OCI-M2 (cell line): ENCODE results near the gene PHLDA3.
"Not testable (repeated sequence)": the region's sequence is repeated elsewhere in the genome, so short reads cannot be mapped to it uniquely, and the experiment has no call there.

Source experiments
- DNase-seq: peaks from one replicate; lab custom pipeline; 2025; ENCODE audit not compliant: unreplicated experiment; lab: John Stamatoyannopoulos, UW

Gene PHLDA3

DNA sequence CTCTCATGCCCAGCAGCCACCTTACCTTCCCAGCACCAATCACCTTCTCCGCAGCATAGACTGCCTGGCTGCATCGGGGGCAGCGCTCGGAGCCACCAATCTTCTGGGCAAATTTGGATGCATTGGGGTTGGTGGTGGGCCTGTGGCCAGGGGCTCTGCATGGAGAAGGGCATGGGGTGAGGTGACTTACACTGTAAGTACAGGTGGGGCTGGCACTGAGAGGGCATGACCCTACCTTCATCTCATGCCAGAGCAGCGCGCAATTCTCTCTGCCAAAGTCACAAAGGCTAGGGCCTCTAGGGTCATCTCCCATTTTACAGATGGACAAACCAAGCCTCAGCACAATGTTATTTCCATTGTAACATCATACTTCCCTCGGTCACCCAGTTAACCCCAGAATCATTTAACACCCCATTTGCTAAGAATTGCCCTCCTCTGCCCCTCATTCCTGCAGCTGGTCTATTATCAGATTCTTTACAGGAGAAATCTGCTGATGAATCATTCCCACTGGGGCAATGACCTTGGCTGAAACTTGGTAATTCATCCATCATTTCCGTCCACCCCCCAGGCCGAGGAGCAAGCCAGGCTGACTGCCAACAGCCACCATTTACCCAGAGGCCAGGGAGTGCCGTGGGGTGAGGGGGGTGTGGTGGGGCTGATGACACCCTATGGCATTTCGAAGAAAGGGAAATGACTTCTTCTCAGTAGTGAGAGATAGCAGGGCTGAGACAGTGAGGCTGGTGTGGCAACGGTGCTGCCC lies 20.0 kb upstream of the PHLDA3 start:
- DNase-seq = no peak

DNA sequence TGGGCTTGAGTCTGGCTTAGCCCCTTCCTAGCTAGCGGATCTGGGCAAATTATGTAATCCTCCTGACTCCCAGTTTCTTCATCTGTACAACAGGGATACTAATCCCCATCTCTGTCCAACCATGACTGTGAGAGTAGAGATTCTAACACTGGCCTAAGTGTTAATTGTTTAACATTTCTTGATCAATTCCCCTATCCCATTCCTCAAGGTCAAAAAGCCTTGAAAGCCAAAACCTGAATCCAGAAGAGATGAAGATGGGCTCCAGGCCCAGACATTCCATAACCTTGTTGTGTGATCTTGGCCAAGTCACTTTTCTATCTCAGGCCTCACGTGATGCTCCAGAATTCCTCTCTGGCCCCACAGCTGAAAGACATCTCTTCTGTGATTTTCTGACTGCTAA lies 18.8 kb upstream of the PHLDA3 start:
- DNase-seq = no peak

DNA sequence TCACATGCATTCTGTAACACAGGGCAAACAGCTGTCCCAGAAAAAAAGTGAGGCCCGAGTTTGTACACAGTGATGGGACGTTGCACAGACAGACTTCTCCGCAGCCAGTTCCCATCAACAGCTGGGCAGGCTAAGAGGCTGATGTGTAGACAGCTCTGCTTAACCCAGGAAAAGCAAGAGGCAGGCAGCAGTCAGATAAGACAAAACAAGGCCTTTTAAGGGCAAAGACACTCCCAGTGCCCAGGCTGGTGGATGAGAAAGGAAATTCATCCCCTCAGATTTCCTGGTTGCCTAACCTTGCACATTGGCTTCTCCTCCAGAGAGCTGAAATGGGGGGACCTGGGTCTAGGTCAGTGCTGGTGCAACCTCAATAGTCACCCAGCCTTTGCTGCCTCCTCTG lies 17.2 kb upstream of the PHLDA3 start:
- no peak for DNase-seq

DNA sequence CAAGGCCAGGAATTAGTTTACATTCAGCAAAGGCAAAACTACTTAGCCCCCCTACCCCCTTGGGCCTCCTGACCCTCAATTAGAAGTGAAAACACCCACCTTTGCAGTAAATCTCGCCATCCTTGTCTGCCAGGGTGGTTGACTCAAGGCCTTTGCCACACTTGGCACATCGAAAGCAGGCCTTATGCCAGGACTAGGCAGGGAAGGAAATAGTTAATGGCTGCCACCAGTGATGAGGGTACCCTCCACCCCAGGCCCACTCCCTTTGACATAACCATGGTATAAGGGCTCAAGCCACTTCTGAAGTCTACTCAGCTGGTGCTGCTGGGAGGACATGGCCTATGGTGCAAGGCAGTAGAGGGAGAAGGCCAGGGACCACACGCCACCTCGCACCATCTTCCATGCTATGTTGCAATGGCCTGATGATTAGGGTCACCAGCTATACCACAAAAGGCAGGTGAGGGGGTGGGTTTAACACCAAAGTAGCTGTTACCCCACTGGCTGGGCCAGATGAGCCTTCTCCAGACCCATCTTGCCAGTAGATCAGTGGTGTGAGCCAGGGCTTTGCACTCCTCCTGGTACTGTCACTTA lies 16.3 kb upstream of the PHLDA3 start:
- no peak for DNase-seq

DNA sequence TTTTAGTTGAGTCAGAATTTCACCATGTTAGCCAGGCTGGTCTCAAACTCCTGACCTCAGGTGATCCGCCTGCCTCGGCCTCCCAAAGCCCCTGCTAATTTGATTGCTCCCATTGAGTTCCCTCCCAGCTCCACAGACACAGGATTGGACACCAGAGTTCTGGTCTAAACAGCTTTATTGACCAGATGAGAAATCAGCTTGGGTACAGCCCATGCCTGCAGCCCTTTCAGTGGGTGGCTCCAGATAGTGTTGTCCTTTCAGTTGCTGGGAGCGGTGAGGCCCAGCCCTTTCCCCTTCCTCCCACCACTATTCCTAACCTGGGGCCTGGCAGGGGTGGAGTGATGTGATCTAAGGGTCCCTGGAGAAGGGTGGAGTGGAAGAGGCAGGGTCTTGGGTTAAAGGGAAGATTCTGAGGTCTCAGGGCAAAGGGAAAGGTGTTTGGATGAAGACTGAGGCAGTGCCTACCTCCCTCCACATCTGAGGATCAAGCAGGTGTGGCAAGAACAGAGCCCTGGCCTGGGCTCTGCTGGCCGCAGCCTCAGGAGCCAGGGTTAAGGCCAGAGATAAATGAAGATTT lies 14.5 kb upstream of the PHLDA3 start:
- DNase-seq = no peak

DNA sequence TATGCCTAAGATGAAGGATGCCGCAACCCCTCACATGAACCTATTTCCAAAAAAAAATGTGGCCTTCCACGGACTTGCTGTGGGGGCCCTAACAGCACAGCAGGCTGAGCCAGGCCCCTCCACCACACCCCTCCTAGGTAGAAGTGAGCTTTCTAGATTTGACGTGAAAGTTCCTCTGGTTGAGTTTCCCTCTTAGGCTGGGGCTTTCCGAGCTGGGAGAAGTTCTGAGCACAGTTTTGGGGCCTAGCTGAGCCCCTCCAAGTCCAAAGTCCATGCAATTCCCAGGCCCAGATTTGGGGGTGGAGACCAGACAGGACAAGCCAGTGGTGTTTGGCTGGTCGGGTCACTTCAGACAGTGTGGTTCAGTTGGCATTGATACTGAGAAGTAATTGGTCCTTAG lies 13.8 kb upstream of the PHLDA3 start:
- no peak for DNase-seq

DNA sequence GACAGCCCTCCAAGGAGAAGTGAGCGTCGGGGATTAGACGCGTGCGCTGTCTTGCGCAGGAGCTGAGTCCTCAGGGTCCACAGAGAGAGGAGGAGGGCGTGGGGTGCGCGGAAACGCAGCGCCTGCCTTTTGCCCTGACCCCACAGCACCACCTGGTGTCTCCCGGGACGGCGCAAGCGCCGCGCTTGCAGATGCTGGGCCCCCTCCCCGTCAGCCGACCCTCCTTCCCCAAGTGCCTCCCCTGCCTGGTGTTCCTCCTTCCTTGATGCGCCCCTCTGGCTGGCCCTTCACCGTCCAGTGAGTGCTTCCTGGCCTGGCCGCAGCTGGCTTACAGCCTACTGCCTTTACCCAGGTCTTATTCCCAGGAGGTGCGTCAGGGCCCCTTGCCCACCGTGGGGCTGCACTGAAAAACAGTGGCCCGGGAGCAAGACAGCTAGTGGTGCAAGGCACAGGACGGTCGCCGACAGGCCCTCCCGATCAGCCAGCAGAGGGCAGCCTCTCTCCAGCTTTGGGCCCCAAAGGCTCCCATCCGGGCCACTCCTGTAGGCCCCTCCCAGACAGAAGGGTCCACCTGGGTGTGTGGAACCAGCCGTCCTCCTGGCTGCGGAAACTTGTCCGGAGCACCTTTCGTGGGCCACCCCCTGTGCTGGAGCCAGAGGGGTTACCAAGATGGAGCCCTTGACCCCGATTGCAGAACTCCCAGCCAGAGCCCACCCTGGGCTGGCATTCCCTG lies 12.9 kb upstream of the PHLDA3 start:
- no peak for DNase-seq

DNA sequence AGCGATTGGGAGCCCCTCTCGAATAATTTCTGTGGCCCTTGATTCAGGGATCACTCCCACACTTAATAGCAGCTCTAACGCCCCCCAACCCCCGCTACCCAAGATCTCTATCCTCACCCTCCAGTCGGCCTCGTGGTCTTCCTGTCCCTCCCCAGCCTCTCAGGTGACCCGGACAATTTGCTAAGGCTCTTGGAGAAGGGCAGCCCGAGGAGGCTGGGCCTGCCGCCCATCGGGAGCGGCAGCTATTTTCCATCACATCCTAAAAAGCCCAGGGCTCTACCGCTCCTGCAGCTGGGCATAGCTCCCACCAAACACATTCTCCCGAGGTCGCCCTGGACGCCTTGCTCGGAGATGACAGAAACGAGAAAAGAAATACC lies 12.0 kb upstream of the PHLDA3 start:
- DNase-seq = no peak

DNA sequence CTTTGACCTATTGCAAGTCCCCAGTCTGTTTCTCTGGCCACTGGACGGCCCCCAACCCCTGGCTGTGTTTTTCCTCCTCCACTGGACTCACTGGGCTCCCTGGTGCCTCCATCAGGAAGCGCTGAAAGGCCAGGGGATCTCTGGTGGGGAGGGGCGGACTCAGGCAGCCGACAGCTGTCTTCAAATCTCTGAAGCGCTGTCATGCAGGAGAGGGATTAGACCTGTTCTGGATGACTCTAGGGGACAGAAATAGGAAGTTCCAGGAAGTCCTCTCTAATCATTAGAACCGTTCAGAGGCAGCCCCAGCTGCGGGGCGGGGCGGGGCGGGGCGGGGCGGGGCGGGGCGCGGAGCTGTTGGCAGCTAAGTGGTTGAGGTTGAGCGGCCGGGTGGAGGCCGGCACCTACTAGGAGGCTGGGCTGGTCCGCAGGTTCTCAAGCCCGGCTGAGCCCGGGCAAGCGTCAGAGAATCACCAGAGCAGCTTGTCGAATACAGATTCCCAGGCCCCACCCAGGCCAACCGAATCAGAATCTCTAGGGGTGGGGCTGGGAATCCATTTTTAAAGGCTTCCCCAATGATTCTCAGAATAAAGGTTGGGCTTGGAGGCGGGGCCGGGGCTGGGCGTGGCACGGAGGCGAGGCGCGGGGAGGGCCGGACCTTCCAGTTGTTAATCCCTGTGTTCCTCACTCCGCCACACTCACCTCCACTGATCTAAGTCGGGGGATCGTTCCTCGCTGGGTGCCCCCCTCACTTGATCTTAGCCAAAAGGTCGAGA lies 11.4 kb upstream of the PHLDA3 start:
- no peak for DNase-seq

DNA sequence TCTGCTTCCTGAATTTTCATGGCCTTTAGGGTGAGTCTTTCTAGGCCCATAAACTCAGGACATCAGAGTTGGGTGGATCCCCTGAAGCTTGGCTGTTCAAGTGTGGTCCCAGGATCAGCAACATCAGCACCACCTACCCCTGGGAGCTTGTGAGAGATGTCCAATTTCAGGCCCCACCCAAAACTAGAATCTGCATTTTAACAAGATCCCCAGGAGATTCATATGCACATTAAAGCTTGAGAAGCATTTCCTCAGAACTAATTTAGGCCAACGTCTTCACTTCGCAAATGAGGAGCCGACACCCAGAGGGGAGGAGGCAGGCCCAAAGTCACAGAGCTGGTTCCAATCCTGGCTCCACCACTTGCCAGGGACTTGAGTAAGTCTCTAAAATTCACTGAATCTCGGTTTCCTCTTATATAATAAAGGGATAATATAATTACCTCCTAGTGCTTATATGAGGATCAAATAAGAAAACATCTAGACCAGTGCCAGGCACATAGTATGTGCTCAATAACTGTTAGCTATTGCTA lies 10.3 kb upstream of the PHLDA3 start:
- no peak for DNase-seq

DNA sequence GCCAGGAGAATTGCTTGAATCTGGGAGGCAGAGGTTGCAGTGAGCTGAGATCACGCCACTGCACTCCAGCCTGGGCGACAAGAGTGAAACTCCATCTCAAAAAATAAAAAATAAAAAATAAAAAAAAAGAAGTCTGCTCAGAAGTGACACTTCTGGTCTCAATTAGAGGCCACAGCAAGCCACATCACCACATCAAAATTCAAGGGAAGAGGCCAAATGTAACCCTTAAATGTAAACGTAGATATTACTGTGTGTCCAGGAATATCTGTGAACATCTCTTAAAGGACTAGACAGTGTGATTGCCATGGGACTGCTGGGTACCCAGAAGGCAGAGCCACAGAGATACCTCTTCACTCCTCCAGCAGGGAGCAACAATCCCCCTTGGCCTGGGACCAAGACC lies 9.7 kb upstream of the PHLDA3 start:
- DNase-seq = not testable (repeated sequence)

DNA sequence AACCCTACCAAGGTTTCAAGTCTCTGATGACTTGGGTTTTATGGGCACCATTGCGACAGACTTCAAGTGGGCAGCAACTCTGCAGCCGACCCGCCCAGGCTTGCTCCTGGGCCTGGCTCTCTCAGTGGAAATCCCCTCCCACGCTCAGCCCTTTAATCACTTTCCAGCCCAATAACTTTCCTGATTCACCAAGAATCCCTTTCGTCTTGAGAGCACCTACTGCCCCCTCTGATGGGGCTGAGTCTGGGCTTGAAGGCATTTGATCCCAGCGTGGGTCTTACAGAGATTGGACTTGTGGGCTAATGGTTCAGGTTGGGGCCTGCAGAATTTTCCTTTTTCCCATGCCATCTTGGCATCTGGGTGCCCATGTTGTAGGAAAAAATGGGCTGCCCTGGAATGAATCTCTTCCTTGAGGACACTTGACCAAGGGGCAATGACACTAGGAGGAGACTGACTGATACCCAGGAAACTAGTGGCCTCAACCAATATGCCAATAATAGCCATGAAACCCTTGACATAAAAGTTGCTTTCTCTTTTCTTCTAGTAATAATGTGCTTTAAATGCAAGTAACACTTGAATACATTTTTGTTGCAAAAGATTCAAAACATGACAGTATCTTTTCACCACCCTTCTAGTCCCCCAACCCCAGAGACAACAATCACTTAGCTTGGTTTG lies 7.8 kb upstream of the PHLDA3 start:
- DNase-seq = no peak

DNA sequence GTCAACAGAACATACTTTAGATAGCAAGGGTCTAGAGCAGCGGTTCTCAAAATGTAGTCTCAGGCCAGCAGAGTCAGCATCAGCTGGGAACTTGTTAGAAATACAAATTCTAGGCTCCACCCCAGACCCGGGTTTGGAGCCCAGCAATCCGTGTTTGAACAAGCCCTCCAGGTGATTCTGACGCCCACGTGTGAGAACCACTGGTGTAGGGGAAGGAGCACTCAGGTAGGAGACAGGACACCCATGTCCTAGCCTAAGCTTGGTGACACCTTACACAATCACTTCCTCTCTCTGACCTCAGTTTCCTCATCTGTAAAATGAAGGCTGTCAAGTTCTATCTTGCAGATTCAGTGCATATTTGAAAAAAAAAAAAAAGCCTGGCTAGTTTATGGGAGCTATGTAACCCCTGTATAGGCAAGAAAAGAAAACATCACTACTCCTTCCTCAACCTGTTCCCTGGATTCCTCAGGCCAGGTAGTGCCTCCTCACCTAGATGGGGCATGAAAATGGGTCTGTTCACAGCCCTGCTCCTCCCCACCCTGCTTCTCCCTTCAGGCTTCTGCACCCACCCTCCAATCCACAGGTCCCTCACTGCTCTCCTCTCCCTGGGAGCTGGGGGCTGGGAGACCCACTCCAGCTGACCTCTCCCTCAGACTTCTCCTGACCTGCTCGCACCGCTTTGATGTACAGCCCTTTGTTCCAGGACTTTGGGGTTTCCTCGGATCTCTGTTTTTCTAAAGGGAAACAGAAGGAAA lies 7.1 kb upstream of the PHLDA3 start:
- no peak for DNase-seq

DNA sequence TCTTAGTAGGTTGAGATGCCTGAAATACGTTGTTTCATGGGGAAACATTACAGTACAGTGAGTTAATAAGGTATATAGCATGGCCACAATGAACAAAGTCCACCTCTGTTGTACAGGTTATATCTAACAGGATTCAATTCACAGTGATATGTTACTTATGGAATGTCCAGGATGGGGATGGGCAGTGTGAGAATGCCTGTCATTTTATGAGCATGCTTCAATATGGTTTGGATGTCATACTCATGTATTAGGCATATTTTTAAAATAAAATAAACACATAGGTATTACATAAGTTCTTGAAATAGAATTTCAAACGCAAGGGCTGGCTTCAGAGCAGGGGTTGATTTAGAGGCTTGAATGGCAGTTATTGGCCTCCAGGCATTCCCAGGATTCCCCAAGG lies 6.1 kb upstream of the PHLDA3 start:
- no peak for DNase-seq

DNA sequence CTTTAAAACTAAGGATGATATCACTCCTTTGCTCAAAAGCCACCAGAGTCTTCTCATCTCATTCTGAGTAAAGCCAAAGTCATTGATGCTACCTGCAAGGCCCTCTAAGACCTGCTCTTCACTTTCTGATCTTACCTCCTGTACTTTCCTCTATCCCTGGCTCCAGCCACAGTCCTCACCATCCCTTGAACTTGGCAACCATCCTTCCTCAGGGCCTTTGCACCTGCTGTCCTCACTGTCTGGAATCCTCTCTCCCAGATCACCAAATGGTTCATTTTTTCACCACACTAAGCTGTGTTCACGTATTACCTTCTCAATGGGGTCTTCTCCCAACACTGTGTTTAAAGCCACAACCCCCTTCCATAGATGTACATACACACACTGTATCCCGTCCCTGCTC lies 4.3 kb upstream of the PHLDA3 start:
- DNase-seq = no peak

DNA sequence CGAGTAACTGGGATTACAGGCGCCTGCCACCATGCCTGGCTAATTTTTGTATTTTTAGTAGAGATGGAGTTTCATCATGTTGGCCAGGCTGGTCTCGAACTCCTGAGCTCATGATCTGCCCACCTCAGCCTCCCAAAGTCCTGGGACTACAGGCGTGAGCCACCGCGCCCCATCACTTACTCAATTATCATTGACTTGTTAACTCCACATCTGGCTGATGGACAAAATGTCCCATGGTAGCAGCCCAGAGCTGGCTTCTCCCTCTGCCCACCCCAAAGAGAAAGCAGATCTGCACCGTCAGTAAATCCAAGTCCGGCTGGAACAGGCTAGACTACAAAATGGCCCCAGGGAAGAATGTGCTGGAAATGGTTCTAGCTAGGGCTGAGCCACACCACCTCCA lies 3.3 kb upstream of the PHLDA3 start:
- not testable (repeated sequence) for DNase-seq

DNA sequence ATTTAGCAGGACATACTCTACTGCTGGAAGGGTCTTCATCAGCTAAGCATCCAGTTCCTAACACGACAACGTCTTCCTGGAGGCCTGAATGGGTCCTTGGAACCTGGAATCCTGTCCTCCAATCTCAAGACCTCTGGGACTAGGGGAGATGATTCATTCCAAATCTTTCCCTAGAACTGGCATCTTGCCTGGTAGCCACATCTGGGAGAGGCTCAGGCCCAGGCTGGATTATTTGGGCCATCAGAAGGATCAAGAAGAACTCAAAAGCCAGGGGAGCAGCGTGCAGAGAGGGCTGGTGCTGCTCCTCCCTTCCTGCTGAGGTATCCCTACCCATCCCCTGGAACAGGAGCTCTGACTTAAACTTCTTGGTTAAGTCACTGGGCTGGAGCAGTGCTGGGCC lies 2.8 kb upstream of the PHLDA3 start:
- no peak for DNase-seq

DNA sequence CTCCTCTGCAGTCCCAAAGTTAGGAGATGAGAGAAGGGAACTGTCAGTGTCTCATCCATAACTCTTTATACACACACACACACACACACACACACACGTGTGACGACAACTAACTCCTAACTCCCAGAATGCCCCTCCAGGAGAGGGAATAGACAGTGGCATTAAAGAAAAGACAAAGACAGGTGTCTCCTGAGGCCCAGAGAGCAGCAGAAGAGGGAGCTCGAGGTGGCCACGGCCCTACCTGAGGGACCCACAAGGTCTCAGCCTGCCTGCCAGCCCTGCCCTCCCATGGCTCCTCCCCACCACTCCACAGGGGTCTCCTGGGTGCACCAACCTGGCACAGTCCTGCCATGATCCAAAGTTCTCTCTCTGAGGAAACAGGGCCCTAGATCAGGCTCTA lies 1.6 kb upstream of the PHLDA3 start:
- no peak for DNase-seq

DNA sequence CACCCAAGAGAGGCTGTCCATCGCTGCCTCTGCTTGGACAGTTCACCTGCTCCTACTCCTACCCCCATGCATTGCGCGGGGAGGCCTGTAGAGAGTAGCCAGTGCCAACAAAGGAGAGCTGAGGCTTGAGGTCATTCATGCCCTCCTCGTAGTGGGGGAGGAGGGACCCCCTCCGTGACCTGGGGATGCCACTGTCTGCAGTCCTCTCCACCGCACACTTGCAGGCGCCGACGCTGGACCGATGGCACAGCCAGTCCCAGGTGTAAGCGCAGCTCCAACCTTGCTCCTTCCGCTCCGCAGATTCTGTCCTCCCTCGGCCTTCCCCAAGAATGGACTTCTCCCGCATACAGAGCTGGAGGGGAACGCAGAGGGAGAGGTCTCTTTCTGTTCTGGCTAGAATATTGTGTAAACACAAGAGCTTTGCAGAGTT lies 672 bp upstream of the PHLDA3 start:
- DNase-seq = no peak

DNA sequence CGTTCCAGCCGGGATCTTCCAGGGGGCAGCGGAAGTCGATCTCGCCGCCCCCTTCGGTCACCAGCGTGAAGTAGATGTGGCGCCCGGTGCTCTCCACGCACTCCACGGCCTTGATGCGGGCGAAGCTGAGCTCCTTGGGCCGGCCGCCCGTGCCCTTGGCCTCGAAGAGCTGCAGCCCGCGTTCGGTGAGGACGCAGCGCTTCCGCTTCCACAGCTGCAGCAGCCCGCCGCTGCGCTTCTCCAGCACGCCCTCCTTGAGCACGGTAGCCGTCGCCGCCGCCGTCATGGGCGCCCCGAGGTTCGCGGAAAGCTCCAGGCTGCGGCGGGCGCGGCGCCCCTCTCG lies 516 bp downstream of the PHLDA3 start:
- no peak for DNase-seq
